NK-92 (cell line): ENCODE measurements around the gene OR2J2.
"Not testable (repeated sequence)": the region's sequence is repeated elsewhere in the genome, so short reads cannot be mapped to it uniquely, and the experiment has no call there.

Source experiments
- DNase-seq: peaks from one replicate; lab custom pipeline; 2025; ENCODE audit not compliant: unreplicated experiment; lab: John Stamatoyannopoulos, UW

Gene OR2J2

DNA sequence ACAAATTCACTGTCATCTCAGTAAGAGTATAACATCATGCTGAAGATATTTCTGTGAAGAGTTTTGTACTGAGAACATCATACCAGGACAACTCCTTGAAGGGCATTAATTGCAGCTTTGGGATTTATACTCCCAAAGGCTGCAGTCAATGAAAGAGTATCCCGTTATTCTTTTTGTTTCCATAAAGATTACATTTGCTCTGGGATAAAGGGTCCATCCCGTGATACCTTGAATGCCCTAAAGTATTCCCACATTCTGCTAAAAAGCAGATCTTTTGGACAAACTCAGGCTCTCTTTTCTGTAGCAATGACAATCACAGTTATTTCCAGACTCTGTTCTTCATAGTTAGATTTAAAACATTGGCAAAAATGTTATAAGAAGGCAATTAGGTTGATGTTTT is at the start of gene OR2J2:
OR2J2 (plus strand) TSS at position 301 of the 400 bp plus-strand sequence. CDS start 2,729 bp downstream, outside the sequence.
- DNase-seq, result not testable (repeated sequence)

DNA sequence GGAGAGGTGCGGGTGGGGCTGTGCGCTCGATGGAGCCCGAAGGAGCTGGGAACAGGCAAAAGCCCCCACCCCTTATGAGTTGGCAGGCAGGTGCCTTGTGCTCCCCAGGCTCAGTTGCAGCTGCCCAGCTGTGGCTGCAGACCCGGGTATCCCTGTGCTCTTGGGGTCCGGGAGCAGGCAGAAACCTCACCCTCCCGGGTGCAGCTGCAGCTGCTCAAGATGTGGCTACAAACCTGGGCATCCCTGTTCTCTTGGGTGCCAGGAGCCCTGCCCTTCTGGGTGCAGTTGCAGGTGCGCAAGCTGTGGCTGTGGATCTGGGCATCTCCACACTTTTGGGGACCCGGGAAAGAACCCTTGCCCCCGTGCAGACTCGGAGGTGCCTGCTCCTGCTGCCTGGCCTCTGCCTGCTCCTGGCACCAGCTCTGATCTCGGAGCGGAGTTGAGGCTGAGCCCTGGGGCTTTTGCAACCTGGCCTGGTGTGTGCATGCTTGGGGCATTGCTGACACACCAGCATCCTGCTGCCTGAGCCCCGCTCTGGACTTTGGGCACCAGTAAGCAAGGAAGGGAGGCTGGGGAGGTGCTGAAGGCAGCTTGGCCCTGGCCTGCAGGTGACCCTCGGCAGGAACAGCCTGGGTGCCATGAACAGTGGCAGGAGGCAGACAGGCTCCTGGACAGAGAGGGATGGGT is 41.2 kb upstream of the OR2J2 start:
- DNase-seq, result no peak

DNA sequence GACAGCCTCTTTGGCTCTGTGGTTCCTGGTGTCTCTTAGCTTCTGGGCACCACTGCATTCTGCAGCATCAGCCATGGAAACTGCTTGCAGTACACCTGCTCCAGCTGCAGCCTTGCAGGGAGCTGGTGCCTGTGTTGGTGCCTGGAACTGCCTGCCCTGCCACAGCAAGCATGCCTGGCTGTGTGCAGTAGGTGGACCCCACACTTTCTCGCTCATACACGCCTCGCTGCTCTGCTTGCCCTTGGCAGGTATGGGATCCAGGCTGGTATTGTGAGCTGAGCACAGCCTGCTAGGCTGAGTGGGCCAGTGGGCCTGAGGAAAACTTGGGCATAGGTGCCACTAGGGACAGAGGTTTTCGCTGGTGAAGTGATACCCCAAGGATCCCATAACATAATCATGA is 40.1 kb upstream of the OR2J2 start:
- no peak for DNase-seq

DNA sequence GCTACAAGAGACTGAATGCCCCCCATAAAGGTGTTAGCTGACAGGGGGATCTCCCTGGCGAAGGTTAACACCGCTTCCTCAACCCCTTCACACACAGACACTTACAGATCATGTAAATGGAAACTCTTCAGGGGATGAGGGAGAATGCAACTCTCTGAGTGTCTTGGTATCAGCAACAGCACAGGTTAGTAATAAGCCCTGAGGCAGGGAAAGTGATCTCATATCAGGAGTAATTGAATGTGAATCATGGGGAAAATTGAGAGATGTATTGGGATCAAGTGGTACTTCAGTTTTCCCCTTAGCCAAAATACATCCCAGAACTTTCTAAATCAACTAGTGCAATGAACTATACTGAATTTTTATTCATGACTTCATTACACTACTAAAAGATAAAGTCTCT is 39.0 kb upstream of the OR2J2 start:
- DNase-seq, result no peak

DNA sequence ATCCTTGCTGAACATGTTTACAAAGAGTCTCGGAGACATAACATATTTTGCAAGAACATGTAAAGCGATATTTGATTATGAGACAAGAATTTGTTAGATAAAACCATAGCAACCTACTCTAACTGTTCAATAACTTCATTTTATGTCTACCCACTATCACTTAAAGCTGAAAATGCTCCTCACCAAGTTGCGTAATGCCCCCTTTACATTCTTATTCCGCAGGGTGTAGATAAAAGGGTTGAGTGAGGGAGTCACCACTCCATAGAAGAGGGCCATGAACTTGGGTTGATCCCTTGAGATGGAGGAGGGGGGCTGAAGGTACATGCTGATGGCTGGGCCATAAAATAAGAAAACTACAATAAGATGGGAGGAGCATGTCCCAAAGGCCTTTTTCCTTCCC is 33.0 kb upstream of the OR2J2 start:
- DNase-seq, result no peak

DNA sequence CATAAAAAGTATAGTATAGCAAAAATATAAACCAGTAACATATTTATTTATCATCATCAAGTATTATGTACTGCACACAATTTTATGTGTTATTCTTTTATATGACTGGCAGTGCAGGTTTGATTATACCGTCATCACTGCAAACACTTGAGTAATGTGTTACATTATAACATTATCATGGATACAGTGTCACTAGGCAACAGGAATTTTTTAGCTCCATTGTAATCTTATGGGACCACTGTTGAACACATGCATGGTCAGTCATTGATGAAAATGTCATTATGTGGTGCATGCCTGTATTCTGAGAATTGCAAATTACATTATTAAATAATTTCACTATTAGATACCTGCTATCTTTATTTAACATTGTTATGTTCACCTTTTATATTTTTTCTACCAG is 29.1 kb upstream of the OR2J2 start:
- no peak for DNase-seq

DNA sequence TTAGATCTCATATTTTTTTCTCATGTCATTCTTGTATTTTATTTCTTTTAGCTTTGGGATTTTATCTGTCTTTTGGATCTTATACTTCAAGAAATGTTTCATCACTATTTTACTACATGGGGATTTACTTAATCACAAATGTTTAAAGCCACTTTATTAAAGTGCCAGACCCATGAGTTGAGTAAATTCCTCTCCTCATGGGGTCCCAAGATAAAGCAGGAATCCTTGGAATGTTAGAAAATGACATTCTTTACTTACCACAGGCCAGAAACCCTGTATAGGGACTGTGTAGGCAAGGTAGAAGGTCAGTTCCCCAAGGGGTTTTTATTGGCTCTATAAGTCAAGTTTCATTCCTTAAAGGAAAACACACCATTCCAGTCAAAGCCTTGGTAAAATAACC is 28.4 kb upstream of the OR2J2 start:
- DNase-seq, result no peak

DNA sequence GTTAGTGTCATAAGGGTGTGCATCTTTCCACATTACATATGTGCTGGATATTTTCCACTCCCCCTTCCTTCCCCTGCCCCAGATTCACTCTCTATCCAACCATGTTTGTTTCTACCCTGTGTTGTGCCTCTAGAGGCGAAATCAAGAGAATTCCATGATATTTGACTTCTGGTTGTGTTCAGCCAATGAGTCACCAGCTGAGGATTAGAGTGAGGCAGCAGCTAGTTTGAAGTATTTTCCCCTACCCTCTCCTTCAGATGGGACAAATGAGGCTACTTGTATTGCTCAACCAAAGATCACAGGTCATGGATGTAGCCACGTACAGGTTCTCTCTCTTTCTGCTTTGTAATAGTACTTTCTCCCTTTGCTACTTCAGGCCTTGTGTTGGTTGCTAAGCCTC is 24.5 kb upstream of the OR2J2 start:
- DNase-seq, result no peak

DNA sequence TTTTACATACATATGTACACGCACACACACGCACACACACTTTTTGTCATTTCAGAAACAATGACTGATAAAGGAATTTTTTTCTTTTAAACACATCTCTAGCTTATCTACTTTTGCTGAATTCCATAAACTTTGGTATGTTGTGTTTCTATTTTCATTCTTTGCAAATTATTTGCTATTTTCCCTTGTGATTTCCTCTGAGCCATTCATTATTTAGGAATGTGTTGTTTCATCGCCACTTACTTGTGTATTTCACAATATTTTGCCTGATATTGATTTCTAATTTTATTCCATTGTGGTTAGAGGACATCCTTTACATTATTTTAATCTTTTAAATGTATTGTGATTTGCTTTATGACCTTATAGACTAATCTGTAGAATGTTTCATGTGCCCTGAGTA is 23.6 kb upstream of the OR2J2 start:
- no peak for DNase-seq

DNA sequence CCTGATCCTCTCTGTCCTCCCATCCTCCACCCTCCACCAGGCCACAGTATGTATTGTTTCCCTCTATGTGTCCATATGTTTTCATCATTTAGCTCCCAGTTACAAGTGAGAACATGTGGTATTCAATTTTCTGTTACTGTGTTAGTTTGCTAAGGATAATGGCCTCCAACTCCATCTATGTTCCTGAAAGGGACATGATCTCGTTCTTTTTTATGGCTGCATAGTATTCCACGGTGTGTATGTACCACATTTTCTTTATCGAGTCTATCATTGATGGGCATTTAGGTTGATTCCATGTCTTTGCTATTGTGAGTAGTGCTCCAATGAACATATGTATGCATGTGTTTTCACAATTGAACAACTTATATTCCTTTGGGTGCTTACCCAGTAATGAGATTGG is 21.3 kb upstream of the OR2J2 start:
- not testable (repeated sequence) for DNase-seq

DNA sequence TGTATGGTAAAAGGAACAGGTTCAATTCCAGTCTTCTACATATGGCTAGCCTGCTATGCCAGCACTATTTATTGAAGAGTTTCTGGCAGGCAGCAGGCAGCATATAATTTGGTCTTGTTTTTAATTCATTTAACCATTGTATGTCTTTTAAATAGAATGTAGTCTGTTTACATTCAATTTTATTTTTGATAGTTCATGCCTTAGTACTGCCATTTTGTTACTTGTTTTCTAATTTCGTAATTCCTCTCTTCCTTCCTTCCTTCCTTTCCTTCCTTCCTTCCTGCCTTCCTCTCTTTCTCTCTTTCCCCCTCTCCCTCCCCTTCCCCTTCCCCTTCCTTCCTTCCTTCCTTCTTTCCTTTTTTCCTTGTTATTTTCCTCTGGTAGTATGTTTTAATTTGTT is 17.6 kb upstream of the OR2J2 start:
- no peak for DNase-seq

DNA sequence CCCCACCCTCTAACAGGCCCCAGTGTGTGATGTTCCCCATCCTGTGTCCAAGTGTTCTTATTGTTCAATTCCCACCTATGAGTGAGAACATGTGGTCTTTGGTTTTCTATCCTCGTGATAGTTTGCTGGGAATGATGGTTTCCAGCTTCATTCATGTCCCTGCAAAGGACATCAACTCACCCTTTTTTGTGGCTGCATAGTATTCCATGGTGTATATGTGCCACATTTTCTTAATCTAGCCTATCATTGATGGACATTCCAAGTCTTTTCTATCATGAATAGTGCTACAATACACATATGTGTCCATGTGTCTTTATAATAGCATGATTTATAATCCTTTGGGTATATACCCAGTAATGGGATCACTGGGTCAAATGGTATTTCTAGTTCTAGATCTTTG is 15.5 kb upstream of the OR2J2 start:
- DNase-seq, result not testable (repeated sequence)

DNA sequence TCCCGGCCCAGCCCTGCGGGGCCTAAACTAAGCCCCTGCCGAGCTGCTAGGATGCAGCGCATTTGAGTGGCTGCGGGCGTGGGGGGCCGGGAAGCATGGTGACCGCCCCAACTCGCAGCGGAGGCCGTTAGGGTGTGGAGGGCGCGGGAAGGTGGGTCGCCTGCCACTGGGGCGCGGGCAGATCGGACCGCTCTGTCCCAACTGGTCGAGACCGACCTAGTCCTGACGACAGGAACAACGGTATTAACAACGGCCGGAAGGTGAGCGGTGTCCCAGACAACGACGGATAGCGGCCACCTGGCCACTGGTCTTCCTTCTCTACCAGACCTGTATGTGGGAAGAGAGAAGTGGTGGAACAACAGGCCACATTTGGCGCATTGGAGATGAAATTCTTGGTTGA is 10.8 kb upstream of the OR2J2 start:
- DNase-seq, result not testable (repeated sequence)

DNA sequence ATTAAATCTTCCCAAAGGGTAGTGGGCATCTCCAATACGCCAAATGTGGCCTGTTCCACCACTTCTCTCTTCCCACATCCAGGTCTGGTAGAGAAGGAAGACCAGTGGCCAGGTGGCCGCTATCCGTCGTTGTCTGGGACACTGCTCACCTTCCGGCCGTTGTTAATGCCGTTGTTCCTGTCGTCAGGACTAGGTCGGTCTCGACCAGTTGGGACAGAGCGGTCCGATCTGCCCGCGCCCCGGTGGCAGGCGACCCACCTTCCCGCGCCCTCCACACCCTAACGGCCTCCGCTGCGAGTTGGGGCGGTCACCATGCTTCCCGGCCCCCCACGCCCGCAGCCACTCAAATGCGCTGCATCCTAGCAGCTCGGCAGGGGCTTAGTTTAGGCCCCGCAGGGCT is 5.1 kb upstream of the OR2J2 start:
- DNase-seq, result not testable (repeated sequence)

DNA sequence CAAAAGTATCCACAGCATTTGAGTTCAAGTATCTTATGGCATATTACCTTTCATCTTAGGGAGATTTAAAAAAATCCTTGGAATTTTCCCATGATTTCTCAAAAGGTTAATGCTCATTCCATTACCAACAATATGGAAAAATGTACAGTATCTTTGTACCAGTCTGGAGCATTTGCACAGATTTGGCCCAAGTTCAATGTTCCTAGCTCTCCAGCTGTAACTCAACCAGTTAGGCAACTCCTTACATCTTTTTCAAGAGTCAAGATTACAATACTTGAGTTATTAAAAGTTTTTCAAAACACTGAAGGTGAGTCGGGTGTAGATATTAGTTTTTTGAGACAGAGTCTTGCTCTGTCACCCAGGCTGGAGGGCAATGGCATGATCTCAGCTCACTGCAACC is 1.0 kb downstream of the OR2J2 start:
- DNase-seq, result no peak

DNA sequence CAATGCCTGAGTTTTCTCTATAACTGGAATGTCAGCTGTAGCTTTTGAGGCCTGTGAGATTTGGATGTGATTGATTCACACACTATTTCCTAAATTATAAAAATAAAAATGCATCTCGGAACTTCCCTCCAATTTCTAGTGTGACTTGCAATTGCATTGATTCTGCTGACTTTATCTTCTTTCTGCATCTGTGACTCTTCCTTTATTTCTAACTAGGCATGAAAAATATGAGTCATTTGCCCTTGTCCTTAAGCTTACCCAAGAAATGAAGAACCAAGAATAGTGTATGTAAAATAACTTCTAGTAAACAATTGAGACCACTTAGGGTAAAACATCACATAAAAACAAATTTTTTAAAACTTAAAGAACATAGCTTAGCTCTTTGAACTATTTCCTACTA is 12.9 kb downstream of the OR2J2 start:
- no peak for DNase-seq

DNA sequence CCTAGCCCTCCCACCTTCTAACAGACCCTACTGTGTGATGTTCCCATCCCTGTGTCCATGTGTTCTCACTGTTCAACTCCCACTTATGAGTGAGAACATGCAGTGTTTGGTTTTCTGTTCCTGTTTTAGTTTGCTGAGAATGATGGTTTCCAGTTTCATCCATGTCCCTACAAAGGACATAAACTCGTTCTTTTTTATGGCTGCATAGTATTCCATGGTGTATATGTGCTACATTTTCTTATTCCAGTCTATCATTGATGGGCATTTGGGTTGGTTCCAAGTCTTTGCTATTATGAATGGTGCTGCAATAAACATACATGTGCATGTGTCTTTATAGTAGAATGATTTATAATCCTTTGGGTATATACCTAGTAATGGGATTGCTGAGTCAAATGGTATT is 18.0 kb downstream of the OR2J2 start:
- not testable (repeated sequence) for DNase-seq

DNA sequence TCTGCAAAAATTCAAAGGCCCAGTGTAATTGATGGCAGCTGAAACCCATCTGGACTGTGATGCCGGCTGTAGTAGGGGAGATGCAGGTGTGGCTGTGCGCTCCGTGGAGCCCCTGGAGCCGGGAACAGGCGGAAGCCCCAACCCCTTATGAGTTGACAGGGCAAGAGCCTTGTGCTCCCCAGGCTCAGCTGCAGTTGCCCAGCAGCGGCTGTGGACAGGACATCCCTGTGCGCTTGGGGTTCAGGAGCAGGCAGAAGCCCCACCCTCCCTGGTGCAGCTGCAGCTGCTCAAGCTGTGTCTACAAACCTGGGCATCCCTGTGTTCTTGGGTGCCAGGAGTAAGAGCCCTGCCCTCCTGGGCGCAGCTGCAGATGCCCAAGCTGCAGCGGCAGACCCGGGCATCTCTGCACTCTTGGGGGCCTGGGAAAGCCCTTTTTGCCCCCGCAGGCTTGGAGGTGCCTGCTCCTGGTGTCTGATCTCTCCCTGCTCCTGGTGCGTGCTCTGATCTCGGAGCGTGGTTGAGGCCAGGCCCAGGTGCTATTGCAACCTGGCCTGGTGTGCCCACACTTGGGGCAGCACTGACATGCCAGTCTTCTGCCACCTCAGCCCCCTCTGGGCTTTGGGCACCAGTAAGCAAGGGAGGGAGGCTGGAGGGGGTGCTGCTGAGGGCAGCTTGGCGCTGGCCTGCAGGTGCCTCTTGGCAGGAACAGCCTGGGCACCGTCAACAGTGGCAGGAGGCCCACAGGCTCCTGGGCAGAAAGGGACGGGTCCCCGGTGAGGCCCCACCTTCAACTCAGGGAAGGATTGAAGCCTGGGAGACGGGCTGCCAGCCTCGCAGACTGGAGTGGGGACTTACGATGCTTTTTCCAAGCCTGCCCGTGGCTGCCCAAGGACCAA is 30.3 kb downstream of the OR2J2 start:
- DNase-seq, result no peak

DNA sequence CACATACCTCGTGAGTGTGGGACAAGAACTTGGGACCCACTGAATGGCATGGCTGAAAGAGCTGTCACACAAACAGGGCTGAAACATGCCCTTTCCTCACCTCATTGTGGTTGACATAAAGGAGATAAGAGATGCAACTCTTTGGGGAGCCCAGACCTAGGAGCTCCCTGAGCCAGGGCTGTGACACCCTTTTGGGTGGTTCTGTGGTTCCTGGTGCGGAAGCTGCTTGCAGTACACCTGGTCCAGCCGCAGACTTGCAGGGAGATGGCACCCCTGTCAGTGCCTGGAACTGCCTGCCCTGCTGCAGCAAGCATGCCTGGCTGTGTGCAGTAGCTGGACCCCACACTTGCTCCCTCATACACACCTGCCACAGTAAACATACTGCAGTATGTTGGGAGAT is 31.3 kb downstream of the OR2J2 start:
- DNase-seq, result no peak

DNA sequence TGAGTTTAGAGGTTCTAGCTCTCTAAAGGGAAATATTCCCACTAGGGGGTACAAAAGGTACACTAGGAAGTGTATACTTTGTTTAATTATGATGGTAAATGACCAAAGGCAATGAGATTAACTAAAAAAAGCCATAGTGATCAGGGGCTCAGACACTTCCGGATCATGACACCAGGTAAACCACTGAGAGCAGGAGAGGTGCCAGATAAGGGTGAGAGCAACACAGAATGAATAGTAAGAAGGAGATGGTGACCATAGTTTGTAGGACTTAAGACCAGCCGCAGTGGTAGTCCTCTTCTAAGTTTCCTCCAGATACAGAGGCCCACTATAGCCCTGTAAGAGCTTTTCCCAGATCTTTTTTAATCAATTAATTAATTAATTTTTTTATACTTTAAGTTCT is 40.8 kb downstream of the OR2J2 start:
- DNase-seq, result no peak

DNA sequence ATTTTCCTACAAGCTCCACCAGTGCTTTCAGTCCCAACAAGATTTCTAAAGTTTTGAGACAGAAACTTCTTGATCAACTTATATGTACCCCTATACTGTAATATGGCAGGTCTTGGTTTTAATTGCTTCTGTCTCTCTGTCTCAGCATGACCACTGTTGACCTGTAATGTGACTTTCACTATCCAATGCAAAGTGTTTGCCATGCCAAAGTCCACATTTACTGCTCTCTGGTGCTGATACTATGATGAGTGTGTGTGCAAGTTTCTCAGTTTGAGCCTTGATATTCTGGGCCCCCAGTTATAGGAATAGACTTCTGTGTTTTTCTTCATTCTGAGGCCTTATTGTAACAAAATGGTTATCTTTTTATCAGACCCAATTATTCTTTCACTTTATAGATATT is 45.8 kb downstream of the OR2J2 start:
- DNase-seq, result no peak

DNA sequence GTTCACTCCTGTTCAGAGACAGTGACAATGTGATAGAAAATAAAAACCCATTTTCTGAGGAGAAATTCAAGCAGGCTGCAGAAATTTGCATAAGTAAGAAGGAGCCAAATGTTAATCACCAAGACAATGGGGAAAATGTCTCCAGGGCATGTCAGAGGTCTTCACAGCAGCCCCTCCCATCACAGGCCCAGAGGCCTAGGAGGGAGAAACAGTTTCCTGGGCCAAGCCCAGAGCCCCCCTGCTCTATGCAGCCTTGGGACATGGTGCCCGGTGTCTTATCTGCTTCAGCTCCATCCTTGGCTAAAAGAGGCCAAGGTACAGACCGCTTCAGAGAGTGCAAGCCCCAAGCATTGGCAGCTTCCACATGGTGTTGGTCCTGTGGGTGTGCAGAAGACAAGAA is 46.5 kb downstream of the OR2J2 start:
- DNase-seq, result not testable (repeated sequence)
